ENCODE data around the gene DAPK2. TPM values are rescaled to one million over a fixed set of nuclear protein-coding genes. Genes with fewer than 3 reads are reported as not detected.

Gene DAPK2
- total RNA-seq, 1 experiment from 2014 or later: 2.3 TPM

GRCh38 chr15:63895787-63896218, 150.5 kb downstream of the DAPK2 start:
- TF ChIP-seq IRF1 (CRISPR knock-in tag; IDR thresholded peaks at IDR 0.05): no peak
- no peak for TF ChIP-seq PRRX2 (CRISPR knock-in tag; IDR thresholded peaks at IDR 0.05)
- no peak for TF ChIP-seq ZMAT4 (CRISPR knock-in tag; IDR thresholded peaks at IDR 0.05)
- TF ChIP-seq NFATC4 (CRISPR knock-in tag; IDR thresholded peaks at IDR 0.05): no peak
- no peak for TF ChIP-seq TEAD1 (CRISPR knock-in tag; IDR thresholded peaks at IDR 0.05)
- no peak for TF ChIP-seq ETV6 (CRISPR knock-in tag; IDR thresholded peaks at IDR 0.05)
- TF ChIP-seq CREB1 (CRISPR knock-in tag; IDR thresholded peaks at IDR 0.05): no peak
- no peak for TF ChIP-seq ATF1 (CRISPR knock-in tag; IDR thresholded peaks at IDR 0.05)
- TF ChIP-seq SOX15 (CRISPR knock-in tag; IDR thresholded peaks at IDR 0.05): no peak
- no peak for TF ChIP-seq ZNF532 (CRISPR knock-in tag; IDR thresholded peaks at IDR 0.05; ENCODE audit: borderline replicate concordance)
- TF ChIP-seq ARID4B (CRISPR knock-in tag; IDR thresholded peaks at IDR 0.05; ENCODE audit: borderline replicate concordance): no peak
- no peak for TF ChIP-seq AFF4 (CRISPR knock-in tag; IDR thresholded peaks at IDR 0.05; ENCODE audit: borderline replicate concordance)
- TF ChIP-seq ZNF219 (CRISPR knock-in tag; IDR thresholded peaks at IDR 0.05; ENCODE audit: borderline replicate concordance): no peak
- TF ChIP-seq TP53 (CRISPR knock-in tag; IDR thresholded peaks at IDR 0.05): no peak
- TF ChIP-seq NR2C2 (CRISPR knock-in tag; IDR thresholded peaks at IDR 0.05): no peak
- Mint-ChIP-seq H3K36me3 (no peaks in the 10 kb centered on the region), H3K4me1 (peaks cover 15% of the 10 kb centered on the region), H3K27ac (no peak overlapping the region), H3K4me3 (no peak overlapping the region), H3K27me3 (ENCODE audit: low read depth) (no peaks in the 10 kb centered on the region), H3K9me3 (no peaks in the 10 kb centered on the region)
- ATAC-seq (no peak), DNase-seq (ENCODE audit: low spot score) (no peak)
- CTCF ChIA-PET: interaction anchor here (0.8 to 2.9 kb wide), 6 partner anchors 50 to 172 kb away, joined by 3 to 15 read pairs (median 5); partner anchors contain the start of gene DAPK2
- POLR2A ChIA-PET: no interaction called here

Data from WTC11 (cell line).